ENCODE measurements around the gene RPL22.

Gene RPL22

DNA sequence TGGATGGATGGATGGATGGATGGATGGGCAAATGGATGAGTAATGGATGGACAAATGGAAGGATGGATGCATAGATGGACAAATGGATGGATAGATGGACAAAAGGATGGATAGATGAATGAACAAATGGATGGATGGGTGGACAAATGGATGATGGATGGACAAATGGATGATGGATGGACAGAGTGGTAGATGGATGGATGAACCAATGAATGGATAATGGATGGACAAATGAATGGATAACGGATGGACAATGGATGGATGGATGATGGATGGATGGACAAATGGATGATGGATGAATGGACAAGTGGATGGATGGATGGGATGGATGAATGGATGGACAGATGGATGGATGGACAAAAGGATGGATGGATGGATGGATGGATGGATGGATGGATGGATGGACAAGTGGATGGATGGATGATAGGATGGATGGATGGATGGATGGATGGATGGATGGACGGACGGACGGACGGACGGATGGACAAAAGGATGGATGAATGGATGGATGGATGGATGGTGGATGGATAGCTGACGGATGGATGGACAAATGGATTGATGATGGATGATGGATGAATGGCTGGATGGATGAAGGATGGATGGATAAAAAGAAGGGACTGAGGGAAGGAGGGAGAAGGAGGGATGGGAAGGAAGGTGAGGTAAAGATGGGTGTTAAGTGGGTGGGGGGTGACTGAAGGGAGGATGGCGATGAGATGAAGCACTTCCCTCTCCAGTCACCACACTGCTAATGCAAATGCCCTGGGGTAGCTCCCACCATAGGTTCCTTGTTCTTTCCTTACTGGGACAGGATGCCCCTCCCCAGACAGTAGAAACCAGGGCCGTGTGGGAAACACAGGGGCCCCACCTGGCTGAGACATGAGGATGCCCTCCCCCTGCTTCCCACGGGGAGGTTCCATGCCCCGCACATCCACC lies 49.1 kb downstream of the RPL22 start:
- DNase-seq: no peak

DNA sequence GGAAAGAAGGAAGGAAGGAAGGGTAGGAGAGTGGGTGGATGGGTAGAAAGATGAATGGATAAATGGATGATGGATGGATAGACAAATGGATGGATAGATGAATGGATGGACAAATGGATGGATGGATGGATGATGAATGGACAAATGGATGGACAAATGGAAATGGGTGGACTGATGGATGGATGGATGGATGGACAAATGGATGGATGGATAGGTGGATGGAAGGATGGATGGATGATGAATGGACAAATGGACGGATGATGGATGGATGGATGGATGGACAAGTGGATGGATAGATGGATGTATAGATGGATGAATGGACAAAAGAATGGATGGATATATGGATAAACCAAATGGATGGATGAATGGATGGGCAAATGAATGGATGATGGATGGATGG lies 49.8 kb downstream of the RPL22 start:
- no peak for DNase-seq

DNA sequence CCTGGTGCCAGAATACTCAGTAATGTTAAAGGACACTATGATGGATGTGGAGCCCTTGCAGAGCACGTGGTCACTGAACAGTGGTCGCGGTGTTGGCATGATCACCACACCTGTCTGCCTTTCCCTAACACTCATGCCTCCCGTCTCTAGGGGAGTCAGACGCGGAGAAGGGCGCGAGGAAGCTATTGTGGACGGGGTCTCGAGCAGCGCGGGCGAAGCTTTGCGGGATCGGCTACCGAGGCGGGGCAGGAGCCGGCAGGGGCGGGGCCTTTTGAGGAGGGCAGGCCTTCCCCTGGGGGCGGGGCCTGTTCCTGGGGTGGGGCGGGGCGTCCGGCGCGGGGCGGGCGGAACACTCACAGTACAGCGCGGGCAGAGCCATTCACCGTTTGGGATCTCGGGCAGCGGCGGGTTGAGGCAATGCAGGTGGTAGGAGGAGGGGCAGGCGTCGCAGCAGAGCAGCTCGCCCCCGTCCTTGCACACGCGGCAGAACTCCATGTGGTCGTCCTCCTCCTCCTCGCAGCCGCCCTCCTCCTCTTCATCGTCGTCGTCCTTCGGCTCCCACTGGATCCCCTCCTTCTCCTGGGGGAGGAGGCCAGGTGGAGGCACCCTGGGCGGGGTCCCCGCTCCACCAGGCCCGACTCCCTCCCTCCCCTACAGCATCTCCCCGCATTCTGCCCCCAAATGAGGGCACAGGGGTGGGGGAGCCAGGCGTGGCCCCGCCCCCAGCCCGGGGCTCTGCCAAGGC lies 50.7 kb downstream of the RPL22 start:
- DNase-seq: no peak

DNA sequence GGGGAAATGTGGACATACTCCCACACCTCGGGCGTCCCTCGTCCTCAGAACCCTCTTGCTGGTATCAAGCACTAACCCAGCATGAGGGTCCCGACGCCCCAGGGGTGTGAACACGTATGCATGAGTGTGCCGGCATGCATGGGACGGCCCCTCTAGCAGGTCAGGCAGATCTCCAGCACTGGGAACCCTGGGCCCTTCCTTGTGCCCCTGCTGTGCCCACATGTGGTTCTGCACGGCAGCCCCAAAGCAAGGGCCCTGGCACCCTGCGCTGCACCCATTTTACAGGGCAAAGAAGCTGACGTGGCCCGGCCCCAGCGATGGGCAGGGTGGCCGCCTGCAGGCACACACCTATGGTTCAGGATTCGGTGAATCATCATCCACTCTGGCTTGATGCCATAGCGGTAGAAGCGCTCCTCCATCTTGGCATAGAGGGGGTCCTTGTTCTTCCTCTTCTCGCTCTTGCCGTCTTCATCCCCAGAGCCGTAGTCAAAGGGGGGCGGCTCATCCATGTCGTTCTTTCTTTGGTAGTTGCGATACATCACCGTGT lies 53.5 kb downstream of the RPL22 start:
- DNase-seq: no peak

DNA sequence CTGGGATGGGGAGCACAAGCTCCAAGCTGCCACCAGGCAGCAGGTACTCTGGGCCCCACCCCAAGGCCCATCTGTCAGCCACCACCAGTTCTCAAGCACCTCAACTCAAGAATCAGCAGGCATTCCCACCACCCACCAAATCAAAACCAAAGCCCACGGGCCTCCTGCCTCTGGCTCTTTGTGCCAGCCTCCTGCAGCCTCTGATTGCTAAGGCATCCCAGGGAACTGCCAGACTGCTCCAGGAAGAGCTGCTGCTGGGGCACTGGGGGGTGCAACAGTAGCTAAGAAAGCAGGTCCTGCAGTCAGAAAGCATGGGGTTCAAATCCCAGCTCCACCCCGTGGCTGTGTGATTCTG lies 54.0 kb downstream of the RPL22 start:
- DNase-seq: no peak

DNA sequence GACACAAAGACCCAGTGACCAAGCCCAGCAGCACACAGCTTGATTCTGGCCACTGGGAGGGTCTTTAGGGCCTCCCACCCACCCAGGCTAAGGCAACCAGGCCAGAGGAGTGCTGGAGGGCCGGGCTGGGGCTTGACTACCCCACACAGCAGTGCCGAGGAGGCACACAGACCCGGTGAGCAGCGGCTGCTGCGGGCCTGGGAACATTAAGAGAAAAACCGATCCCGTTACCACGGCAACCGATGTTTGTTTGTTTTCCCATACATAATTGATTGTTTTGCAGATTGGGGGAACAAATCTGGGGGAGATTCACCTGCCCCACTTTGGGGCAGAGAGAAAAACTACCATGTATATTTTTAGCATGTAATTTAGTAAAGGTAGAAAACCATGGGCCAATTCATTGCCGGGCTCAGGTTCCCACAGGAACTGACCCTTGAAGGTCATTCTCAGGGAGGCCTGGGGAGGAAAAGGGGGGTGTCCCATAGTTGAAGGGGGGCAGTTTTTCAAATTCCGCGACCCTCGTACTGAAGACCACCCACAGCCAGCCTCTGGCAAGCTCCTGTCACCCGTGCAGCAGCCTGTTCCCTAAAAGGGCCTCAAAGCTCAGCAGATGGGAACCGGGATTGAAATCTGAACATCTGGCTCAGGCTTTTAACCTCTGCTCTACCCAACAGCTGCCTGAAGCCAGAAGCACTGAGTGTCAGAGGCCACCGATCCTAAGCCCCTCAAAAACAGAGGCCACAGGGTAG lies 54.6 kb downstream of the RPL22 start:
- DNase-seq: no peak

DNA sequence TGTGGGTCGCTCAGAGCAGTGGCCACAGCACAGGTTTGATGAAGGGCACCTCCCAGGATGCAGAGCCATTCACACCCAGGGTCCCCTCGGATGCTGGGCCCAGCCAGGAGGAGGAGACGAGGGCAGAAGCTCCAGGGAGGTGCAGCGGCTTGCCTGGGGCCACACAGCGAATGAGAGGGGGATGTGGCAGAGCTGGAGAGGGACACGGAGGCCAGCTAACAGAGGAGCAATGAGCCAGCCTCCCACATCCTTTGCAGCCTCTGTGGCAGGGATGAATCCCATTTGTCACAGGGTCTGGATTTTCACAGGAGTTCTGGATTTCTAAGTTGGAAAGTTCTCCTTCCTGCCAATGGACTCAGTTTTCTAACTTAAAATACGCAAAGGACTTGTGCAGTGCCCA lies 55.2 kb downstream of the RPL22 start:
- DNase-seq: no peak

DNA sequence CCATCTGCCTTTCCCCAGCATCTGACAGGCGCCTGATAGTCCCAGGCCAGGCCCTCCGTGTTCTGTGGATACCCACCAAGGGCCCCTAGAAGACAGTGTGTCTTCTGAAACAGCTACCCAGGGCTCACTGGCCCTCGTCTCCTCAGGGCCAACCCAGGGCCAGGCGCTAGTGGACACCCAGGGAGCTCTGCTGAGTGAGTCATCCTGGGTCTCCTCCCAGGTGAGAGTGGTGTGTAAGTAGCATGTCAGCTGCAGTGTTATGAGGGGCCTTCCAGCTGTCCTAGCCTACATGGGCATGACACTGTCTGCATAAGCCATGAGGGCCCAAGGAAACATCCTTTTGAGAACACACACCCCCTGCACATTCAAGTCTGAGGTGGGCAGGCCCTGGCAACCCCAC lies 56.0 kb downstream of the RPL22 start:
- no peak for DNase-seq

DNA sequence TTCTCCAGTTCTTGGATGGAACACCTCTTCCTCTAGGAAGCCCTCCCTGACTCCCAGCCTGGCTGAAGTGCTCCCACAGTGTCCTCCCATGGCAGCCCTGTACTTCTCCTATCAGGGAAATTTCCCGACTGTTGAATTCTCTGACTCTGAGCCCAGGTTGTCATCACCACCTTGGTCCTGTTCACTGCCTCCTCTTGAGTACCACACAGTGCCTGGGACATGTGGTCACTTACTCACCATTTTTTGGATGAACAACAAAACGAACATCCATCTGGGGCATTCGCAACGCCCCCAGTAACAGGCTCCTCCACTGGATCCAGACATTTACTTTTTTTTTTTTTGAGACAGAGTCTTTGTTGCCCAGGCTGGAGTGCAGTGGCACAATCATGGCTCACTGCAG lies 56.7 kb downstream of the RPL22 start:
- no peak for DNase-seq

DNA sequence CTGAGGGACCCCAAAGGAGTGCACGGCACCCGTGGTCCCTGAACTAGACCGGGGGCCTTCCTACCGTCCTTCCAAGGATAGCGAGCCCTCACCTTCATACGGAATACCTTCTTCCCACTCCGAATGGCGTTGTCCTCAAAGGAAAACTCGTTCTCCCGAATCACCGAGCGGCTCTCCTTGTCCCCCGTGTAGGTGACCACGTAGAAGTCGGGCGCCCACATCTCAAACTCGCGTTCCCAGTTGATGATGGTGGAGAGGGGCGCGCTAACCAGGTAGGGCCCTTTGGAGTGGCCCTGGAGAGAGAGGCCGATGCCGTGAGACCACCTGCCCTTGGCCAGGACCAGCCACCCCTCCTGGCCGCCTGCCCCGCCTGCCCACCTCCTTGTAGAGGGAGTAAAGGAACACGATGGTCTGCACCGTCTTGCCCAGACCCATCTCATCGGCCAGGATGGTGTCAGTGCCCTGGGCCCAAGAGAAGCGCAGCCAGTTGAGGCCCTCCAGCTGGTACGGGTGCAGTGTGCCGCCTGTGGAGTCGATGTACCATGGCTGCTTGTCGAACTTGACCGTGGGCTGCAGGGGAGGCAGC lies 57.3 kb downstream of the RPL22 start:
- no peak for DNase-seq

DNA sequence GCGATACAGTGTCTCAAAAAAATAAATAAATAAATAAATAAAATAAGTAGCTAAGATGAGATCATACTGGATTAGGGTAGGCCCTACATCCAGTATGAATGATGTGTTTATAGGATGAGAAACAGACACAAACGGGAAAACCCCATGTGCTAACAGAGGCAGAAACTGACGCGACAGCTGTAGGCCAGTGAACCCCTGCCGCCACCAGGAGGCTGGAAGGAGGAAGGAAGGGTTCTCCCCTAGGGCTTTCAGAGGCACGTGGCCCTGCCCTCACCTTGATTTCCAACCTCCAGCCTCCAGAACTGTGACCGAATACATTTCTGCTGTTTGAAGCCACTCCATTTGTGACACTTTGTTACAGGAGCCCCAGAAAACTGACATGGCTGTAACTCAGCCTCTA lies 57.8 kb downstream of the RPL22 start:
- no peak for DNase-seq

DNA sequence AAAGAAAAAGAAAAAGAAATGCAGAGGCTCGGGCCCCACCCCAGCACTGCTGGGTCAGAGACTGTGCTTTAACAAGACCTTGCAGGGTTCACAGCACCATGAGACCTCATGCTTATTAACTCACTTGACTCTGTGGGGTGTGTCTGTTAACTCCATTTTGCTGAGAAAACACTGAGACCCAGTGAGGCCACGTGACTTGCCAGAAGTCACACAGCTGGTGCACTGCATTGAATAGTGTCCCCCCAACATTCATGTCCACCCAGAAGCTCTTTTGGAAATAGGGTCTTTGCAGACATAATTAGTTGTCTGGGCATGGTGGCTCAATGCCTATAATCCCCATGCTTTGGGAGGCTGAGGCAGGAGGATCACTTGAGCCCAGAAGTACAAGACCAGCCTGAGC lies 59.0 kb downstream of the RPL22 start:
- no peak for DNase-seq

DNA sequence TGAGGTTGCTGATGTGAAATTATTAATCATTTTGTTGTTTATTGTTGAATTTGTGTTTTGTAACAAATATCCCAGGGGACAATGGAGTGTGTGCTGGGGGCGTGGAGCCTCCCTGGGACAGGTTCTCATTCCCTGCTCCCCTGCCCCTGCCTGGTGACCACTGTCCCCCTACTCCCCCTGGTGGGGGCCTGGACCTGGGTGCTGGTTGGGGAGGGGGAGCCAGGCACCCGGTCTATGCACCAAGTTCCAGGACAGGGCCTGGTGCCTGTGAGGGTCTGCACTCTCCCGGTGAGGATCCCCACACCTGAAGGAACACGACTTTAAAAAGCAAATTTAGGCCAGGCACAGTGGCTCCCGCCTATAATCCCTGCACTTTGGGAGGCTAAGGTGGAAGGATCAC lies 61.6 kb downstream of the RPL22 start:
- DNase-seq: no peak

DNA sequence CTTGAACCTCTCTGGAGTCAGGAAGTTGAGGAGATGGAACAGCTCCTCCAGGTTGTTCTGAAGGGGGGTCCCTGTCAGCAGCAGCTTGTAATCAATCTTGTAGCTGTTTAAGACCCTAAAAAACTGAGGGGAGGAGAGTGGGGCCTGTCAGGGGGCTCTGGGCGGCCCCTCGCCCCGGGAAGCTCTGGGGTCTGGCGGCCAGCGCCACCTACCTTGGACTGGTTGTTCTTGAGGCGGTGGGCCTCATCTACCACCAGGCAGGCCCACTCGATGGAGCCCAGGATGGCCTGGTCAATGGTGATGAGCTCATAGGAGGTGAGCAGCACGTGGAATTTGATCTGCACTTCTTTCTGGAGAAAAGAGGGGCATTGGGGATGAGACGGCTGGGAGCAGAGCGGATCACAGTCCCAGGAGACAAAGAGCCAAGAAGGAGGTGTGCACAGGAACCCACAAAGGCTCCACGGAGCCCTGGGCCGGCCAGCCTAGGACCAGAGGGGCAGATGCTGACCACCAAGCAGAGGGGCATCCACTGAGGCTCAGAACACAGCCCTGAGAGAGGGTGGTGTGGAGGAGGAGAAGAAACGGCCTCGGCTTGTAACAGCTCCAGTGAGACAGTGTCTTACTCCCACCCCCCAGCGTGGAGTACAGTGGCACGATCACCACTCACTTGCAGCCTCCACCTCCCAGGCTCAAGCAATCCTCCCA lies 62.7 kb downstream of the RPL22 start:
- DNase-seq: no peak
